ENCODE measurements around the gene MICAL1.

MICAL1 gene

GRCh38 chr6:109456111-109456583 is 575 bp upstream of the MICAL1 start:
- H3K27ac ChIP-seq: peak overlapping the region; percentile 49
- no peak for DNase-seq (ENCODE audit: low read depth, low spot score)

GRCh38 chr6:109454496-109455436 is 806 bp downstream of the MICAL1 start:
- no peak for DNase-seq (ENCODE audit: low read depth, low spot score)
- peak overlapping the region; percentile 49 for H3K27ac ChIP-seq

DNA sequence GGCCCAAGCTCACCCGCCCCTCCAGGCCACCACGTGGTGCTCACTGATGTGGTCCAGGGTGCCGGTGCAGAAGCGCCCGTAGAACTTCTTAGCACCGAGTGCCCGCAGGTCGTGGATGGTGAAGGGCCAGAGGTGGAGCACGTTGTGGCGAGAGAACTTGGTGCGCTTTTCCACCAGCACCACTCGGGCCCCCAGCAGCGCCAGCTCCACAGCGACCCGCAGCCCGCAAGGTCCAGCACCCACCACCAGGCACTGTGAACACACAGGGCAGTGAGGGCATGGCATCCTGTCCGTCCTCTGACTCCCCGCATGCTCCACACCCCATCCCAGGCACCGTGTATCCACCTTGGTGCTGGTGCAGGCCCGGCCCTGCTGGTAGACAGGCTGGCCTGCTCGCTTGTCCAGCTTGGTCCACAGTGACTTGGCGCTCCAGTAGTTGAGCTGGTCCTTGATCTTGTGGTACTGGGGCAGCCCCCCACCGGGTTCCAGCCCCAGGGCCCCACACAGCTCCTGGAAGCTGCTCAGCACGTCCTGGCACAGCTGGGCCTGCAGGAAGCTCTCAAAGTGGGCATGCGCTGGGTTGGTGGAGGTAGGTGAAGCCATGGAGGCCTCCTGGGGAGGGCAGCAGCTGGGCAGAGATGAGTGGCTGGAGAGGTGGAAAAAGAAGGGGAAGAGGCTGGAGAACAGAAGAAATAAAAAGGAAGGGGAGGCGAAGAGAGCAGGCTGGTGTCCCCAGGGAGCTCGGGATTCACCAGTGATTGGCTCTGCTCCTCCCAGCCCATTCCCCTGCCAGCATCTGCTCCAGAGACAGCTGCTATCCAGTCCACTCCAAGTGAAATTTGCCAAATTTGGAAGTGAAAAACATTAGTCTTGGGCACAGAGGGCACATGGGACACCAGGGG is 1.7 kb downstream of the MICAL1 start:
- H3K27ac ChIP-seq: no peak overlapping the region
- no peak for DNase-seq (ENCODE audit: low read depth, low spot score)

DNA sequence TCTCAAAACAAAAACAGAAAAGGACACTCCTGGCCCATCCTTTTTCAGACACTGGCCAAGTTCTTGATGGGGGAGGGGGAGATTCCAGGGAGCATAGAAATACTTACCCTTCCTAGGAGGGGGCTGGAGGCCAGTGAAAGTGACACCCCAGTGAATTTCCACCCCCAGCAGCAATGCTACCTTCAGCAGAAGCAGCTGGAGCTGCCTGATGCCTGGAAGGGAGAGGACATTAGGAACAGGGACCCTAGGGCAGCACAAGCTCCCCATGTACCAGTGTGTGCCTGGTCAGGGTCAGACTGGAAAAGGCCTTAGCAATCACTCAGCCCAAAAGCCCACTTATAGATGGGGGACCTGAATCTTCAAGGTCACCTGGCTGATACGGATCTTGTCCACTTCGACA is 2.4 kb downstream of the MICAL1 start:
- DNase-seq (ENCODE audit: low read depth, low spot score): no peak
- H3K27ac ChIP-seq: no peak overlapping the region

DNA sequence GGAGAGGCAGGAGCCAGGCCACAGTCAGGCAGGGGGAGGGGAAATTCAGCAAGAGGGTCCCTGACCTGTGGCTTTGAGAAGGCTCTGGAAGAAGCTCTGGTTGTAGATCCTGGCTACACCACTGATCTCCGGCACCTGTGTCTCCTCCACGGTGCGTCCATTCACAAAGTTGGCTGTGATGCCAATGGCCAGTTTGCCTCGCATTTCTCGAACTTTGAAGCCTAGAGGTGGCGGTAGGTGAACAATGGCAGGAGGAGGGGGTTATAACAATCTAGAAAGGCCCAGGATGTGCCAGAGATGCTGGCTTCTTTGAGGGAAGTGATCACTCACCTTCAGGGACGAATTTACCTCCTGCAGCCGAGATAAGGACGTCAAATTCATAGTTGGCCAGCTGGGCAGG is 3.4 kb downstream of the MICAL1 start:
- DNase-seq (ENCODE audit: low read depth, low spot score): no peak
- no peak overlapping the region for H3K27ac ChIP-seq

DNA sequence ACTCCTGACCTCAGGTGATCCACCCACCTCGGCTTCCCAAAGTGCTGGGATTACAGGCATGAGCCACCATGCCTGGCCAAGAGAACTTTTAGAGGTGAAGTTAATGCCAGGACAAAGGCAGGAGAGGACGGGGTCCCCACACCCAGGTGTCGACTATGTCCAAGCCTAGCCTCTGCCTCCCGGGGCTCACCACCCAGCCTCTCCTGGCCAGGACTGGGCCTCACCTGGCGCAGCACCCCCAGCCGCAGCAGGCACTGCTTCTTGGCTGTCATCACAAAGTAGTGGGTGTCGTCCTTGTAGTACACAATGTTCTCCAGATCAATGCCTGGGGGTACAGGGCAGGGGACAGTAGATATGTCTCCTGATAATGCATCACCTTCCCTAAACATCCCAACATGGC is 4.2 kb downstream of the MICAL1 start:
- DNase-seq (ENCODE audit: low read depth, low spot score): no peak
- no peak overlapping the region for H3K27ac ChIP-seq

DNA sequence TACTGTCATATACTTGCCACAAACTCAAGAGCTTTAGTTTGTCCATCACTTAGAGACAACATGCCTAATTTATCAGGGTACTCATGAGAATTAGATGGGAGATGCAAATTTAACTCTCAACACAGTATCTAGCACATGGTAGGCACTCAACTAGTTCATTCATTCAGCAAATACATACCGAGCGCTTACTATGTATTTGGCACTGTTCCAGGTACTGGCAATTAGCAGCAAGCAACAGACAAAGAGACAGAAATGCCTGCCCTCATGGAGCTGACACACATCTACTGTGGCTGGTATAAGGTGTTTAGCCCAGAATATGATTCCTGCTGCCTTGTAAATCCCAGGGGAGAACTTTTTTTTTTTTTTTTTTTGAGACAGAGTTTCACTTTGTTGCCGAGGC is 4.8 kb downstream of the MICAL1 start:
- no peak overlapping the region for H3K27ac ChIP-seq

GRCh38 chr6:109449795-109450673 is 5.5 kb downstream of the MICAL1 start:
- no peak for DNase-seq (ENCODE audit: low read depth, low spot score)

More for the DNA sequence above, 4.8 kb downstream of the MICAL1 start:
- no peak for DNase-seq (ENCODE audit: low read depth, low spot score)

DNA sequence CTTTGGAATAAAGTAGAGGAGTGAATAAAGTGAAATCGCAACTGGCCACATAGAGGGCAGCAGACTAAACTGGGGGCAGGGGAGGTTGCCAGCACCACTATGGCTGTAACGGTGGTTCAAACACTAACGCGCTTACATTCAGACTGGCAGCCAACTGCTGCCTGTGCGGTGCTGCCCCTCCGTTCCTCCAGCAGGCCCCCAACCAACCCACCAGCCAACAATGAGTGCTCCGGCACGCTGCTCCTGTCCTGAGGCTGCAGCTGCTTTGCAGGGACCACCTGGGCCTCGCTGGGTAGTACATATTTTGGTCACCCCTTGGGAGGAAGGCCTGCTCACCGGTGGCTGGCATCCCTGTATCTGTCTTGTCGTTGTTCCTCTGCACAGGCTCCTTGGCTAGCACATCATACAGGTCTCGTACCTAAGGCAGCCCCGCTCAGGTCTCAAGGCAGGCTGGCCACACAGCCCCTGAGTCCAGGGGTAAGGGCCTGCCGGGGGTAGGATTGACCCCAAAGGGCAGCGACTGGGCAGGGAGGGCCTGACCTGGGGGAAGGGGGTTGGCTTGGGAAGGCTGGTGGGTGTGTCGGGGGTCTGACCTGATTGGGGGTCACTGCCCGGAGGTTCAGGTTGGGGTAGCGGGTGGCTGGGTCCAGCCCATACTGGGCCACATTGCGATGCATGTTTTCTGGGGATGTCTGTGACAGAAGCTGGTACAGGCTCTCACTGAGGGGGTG is 6.3 kb downstream of the MICAL1 start:
- DNase-seq (ENCODE audit: low read depth, low spot score): no peak
- H3K27ac ChIP-seq: no peak overlapping the region

More at GRCh38 chr6:109449795-109450673, 5.5 kb downstream of the MICAL1 start:
- no peak overlapping the region for H3K27ac ChIP-seq

GRCh38 chr6:109448615-109449014 is 7.0 kb downstream of the MICAL1 start:
- DNase-seq (ENCODE audit: low read depth, low spot score): no peak
- no peak overlapping the region for H3K27ac ChIP-seq

- DNase-seq (ENCODE audit: low read depth, low spot score): no peak
- H3K27ac ChIP-seq: no peak overlapping the region
Measured at GRCh38 chr6:109447878-109448555, 7.6 kb downstream of the MICAL1 start.

GRCh38 chr6:109447087-109447486 is 8.5 kb downstream of the MICAL1 start:
- no peak for DNase-seq (ENCODE audit: low read depth, low spot score)
- H3K27ac ChIP-seq: no peak overlapping the region

GRCh38 chr6:109446541-109446940 is 9.0 kb downstream of the MICAL1 start:
- no peak overlapping the region for H3K27ac ChIP-seq
- DNase-seq (ENCODE audit: low read depth, low spot score): no peak

DNA sequence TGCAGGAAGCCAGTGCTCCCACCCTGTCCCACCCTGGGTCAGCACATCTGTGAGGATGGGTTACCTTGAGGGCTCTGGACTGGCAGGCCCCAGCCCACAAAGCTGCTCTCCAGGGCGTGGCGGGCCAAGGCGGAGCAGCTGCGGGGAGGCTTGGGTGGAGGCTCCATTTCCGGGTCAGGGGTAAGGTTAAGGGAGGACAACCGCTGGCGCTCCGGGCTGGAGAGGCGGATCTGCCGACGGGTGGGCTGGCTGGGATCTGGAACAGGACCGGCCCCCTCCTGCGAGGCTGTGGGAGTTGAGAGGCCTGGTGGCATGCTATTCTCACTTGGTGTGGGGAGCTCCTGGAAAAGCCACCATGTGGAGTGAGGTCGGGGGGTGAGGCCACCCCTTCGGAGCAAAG is 9.5 kb downstream of the MICAL1 start:
- DNase-seq (ENCODE audit: low read depth, low spot score): no peak
- H3K27ac ChIP-seq: no peak overlapping the region

DNA sequence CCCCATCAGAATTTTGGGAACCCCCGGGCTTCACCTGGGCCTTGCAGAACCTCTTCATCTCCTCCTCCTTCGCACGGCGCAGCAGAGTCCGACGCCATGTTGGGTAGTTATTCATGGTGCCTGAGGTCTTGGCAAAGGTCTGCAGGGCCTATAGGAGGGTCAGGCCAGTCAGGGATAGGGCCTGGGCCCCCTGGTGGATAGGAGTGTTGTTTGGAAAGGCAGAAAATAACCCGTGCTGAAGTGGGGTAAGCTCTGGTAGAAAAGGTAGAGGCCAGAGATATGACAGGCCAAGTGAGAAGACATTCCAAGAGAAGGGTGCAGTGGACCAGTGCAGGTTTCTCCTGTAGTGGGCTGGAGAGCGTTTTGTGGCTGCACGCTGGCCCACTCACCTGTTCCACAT is 10.2 kb downstream of the MICAL1 start:
- no peak for DNase-seq (ENCODE audit: low read depth, low spot score)
- no peak overlapping the region for H3K27ac ChIP-seq

DNA sequence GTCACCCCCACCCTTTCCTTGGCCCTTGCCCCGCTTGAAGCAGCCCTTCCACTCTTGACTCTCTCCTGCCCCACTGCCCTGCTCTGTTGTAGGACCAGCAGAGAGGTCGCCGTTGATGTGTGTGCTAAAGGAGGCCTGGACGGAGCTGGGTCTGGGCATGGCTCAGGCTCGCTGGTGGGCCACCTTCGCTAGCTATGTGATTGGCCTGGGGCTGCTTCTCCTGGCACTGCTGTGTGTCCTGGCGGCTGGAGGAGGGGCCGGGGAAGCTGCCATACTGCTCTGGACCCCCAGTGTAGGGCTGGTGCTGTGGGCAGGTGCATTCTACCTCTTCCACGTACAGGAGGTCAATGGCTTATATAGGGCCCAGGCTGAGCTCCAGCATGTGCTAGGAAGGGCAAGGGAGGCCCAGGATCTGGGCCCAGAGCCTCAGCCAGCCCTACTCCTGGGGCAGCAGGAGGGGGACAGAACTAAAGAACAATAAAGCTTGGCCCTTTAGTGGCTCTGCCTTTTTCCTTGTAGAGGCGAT is 12.1 kb downstream of the MICAL1 start:
- H3K27ac ChIP-seq: no peak overlapping the region
- no peak for DNase-seq (ENCODE audit: low read depth, low spot score)

- no peak overlapping the region for H3K27ac ChIP-seq
Measured at GRCh38 chr6:109442393-109442924, 13.1 kb downstream of the MICAL1 start.

More at GRCh38 chr6:109442393-109442924, 13.1 kb downstream of the MICAL1 start:
- DNase-seq (ENCODE audit: low read depth, low spot score): no peak

Data from epithelial cell of prostate (primary cell).